Esophagus squamous epithelium (tissue), 4 donors: ENCODE results near the gene PIK3CB.

Experiments used
- POLR2A ChIP-seq, 4 donors: fragments of 450-650 bp; IDR thresholded peaks; one replicate each; pipeline ENCODE4 v1.6.1; 2017; ENCODE audit warnings: antibody characterized with exemption in 4 of 4, mild to moderate bottlenecking in 4 of 4, moderate library complexity in 3 of 4
- TF ChIP-seq, protein P1 (sequence below), 6 experiments: fragments of 450-650 bp in 4 of 6; fragments of 200-600 bp in 2 of 6; sonication (generic) in 2 of 6; IDR thresholded peaks; one replicate each; pipeline ENCODE4 v1.5.1; 2016 to 2019; ENCODE audit warnings: antibody characterized with exemption in 6 of 6, mild to moderate bottlenecking in 4 of 6, moderate library complexity in 4 of 6

DNA sequence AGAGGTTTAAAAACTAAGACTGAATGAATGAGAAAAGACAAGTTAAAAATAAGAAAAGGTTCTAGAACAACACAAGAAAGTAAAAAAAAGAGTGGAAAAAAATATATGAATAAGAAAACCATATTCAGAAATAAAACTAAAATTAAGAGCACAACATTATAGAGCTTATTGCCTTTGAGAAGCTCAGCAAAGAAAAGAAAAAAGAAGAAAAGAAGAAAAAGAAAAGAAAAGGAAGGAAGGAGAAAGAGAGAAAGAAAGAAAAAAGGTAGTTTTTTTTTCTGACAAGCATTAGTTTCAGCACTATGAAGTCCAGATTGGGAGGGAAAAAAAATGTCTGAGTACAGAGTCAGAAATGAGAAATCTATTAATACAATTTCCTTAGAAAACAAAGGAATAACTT, 144.7 kb downstream of the PIK3CB start:
- TF ChIP-seq, protein P1, sequence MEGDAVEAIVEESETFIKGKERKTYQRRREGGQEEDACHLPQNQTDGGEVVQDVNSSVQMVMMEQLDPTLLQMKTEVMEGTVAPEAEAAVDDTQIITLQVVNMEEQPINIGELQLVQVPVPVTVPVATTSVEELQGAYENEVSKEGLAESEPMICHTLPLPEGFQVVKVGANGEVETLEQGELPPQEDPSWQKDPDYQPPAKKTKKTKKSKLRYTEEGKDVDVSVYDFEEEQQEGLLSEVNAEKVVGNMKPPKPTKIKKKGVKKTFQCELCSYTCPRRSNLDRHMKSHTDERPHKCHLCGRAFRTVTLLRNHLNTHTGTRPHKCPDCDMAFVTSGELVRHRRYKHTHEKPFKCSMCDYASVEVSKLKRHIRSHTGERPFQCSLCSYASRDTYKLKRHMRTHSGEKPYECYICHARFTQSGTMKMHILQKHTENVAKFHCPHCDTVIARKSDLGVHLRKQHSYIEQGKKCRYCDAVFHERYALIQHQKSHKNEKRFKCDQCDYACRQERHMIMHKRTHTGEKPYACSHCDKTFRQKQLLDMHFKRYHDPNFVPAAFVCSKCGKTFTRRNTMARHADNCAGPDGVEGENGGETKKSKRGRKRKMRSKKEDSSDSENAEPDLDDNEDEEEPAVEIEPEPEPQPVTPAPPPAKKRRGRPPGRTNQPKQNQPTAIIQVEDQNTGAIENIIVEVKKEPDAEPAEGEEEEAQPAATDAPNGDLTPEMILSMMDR (IDR thresholded peaks at IDR 0.05), result no peak
- TF ChIP-seq POLR2A (IDR thresholded peaks at IDR 0.05), result no peak
